CD14-positive monocyte (primary cell): ENCODE measurements around the gene KRTAP9-8. TPM values are rescaled to one million over a fixed set of nuclear protein-coding genes. Genes with fewer than 3 reads are reported as not detected.

Source experiments
- DNase-seq, 3 donors: peaks; one replicate each; pipeline ENCODE4 v3.0.0-alpha.2; 2011 to 2022
- H2AFZ ChIP-seq: 2 replicates; pipeline ENCODE4 v1.6.0; 2012; ENCODE audit warnings: mild to moderate bottlenecking, low read depth, low read length, inconsistent platforms; ENCODE audit not compliant: insufficient read depth, poor library complexity, severe bottlenecking
- H3K27ac ChIP-seq, 2 donors: 1 replicate in 1 of 2; 2 replicates in 1 of 2; pipeline ENCODE4 v1.5.1; 2012 to 2013; ENCODE audit warnings: low read length in 2 of 2, control low read depth in 1 of 2, inconsistent platforms in 1 of 2, low read depth in 1 of 2, mild to moderate bottlenecking in 1 of 2
- H3K27me3 ChIP-seq, 2 donors: one replicate each; pipeline versions ENCODE4 v1.6.0 to v1.6.1; 2011 to 2013; ENCODE audit warnings: low read length in 2 of 2; ENCODE audit not compliant: control insufficient read depth in 2 of 2, insufficient read depth in 2 of 2
- H3K36me3 ChIP-seq, 2 donors: replicated peaks in 1 of 2; 1 replicate in 1 of 2; 2 replicates in 1 of 2; pipeline versions ENCODE4 v1.5.1 to v1.6.1; 2012 to 2013; ENCODE audit warnings: low read length in 2 of 2, control low read depth in 1 of 2, inconsistent platforms in 1 of 2, mild to moderate bottlenecking in 1 of 2; ENCODE audit not compliant: insufficient read depth in 2 of 2, control insufficient read depth in 1 of 2
- H3K4me1 ChIP-seq, 2 donors: 1 replicate in 1 of 2; 2 replicates in 1 of 2; pipeline versions ENCODE4 v1.5.1 to v1.6.1; 2012 to 2013; ENCODE audit warnings: low read length in 2 of 2, control low read depth in 1 of 2, inconsistent platforms in 1 of 2, mild to moderate bottlenecking in 1 of 2, moderate library complexity in 1 of 2; ENCODE audit not compliant: insufficient read depth in 2 of 2, control insufficient read depth in 1 of 2
- H3K4me2 ChIP-seq: replicated peaks from 2 replicates; pipeline ENCODE3; 2012; ENCODE audit warnings: low read length, moderate library complexity, mild to moderate bottlenecking; ENCODE audit not compliant: poor library complexity, severe bottlenecking; ENCODE audit errors: extremely low read depth
- H3K4me3 ChIP-seq, 3 experiments: fragments of 200-600 bp in 1 of 3; sonication (generic) in 1 of 3; replicated peaks in 1 of 3; 1 replicate in 2 of 3; 2 replicates in 1 of 3; pipeline ENCODE4 v1.5.1; 2011 to 2013; ENCODE audit warnings: low read length in 3 of 3, mild to moderate bottlenecking in 3 of 3, control low read depth in 2 of 3, low read depth in 2 of 3, inconsistent platforms in 1 of 3, moderate library complexity in 1 of 3
- H3K79me2 ChIP-seq: 2 replicates; pipeline ENCODE4 v1.6.0; 2012; ENCODE audit warnings: mild to moderate bottlenecking, control low read depth, inconsistent platforms, low read length, moderate library complexity; ENCODE audit not compliant: insufficient read depth
- H3K9ac ChIP-seq: 2 replicates; pipeline ENCODE4 v1.6.0; 2017; ENCODE audit warnings: low read length, mild to moderate bottlenecking; ENCODE audit not compliant: insufficient read depth, poor library complexity, severe bottlenecking
- H3K9me3 ChIP-seq, 2 donors: replicated peaks in 1 of 2; 1 replicate in 1 of 2; 2 replicates in 1 of 2; pipeline versions ENCODE4 v1.5.1 to v1.6.1; 2012 to 2013; ENCODE audit warnings: low read length in 2 of 2, control low read depth in 1 of 2; ENCODE audit not compliant: control insufficient read depth in 1 of 2, insufficient read depth in 1 of 2
- H4K20me1 ChIP-seq: 2 replicates; pipeline ENCODE4 v1.6.0; 2012; ENCODE audit warnings: mild to moderate bottlenecking, low read length, control low read depth, moderate library complexity; ENCODE audit not compliant: insufficient read depth
- H3K27ac Mint-ChIP-seq, 7 donors: one replicate each; pipeline ENCODE4 v1.8.0; 2020; ENCODE audit warnings: mild to moderate bottlenecking in 7 of 7, mixed read lengths in 7 of 7, moderate library complexity in 6 of 7, inconsistent platforms in 2 of 7
- H3K27me3 Mint-ChIP-seq, 3 donors: one replicate each; pipeline ENCODE4 v1.8.0; 2021 to 2022; ENCODE audit warnings: low read depth in 3 of 3, mild to moderate bottlenecking in 3 of 3, mixed read lengths in 3 of 3, moderate library complexity in 3 of 3, inconsistent platforms in 1 of 3
- H3K36me3 Mint-ChIP-seq, 2 donors: one replicate each; pipeline ENCODE4 v1.8.0; 2020; ENCODE audit warnings: mixed read lengths in 2 of 2, inconsistent platforms in 1 of 2, mild to moderate bottlenecking in 1 of 2
- H3K4me1 Mint-ChIP-seq: one replicate; pipeline ENCODE4 v1.8.0; 2020; ENCODE audit warnings: mild to moderate bottlenecking, mixed read lengths
- H3K4me3 Mint-ChIP-seq, 2 donors: one replicate each; pipeline ENCODE4 v1.8.0; 2020; ENCODE audit warnings: mild to moderate bottlenecking in 2 of 2, mixed read lengths in 2 of 2, moderate library complexity in 1 of 2
- H3K9me3 Mint-ChIP-seq, 7 donors: one replicate each; pipeline ENCODE4 v1.8.0; 2020 to 2022; ENCODE audit warnings: mixed read lengths in 7 of 7, mild to moderate bottlenecking in 6 of 7, moderate library complexity in 6 of 7, inconsistent platforms in 2 of 7
- WGBS: methylation state at CpG from one replicate; pipeline ENCODE4 v1.1.5; 2013; ENCODE audit warnings: missing lambda C conversion rate; ENCODE audit not compliant: insufficient coverage; 5-methylcytosine and 5-hydroxymethylcytosine counted together
- intact Hi-C, 2 donors: fragments of 100-400 bp; cut with micrococcal nuclease; formaldehyde crosslinking; loops; one replicate each; pipeline versions ENCODE4 v1.15.0 to v1.15.1; 2023
- polyA plus RNA-seq, 3 donors: library from polyadenylated mRNA; depleted of rRNA in 1 of 3; unstranded in 2 of 3; stranded (reverse) in 1 of 3; fragments of 300-500 nt in 2 of 3; fragments of >200 nt in 1 of 3; fragmentation: Illumina TruSeq in 2 of 3; gene quantifications; 1 replicate in 2 of 3; 2 replicates in 1 of 3; pipeline ENCODE4 v1.2.3, GENCODE V29; 2012 to 2021
- TF ChIP-seq, protein P1 (sequence below): fragments of 200-600 bp; IDR thresholded peaks from one replicate; pipeline ENCODE4 v1.8.0; 2022; ENCODE audit warnings: antibody characterized with exemption, mild to moderate bottlenecking

The KRTAP9-8 gene
- polyA plus RNA-seq, 3 donors, result not detected

DNA sequence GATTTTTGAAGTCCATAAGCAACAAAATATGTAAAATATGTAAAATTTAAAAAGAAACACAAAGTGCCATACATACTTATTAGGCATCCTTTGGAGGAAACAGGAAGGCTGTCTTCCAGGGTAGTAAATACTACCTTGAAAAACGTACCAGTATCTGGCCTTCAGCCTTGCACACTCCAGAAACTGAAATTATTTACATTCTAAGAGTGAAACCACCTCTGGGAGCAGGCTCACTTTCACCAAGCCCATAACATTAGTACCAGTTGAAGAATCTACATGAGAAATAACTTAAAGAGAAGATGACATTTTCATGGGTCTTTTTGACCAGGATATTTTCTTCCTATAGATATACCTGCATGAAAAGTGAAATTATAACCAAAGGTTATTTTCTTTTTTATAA lies 41.7 kb upstream of the KRTAP9-8 start:
- WGBS, result no CpG with 5 or more reads among the region's 1 CpG

DNA sequence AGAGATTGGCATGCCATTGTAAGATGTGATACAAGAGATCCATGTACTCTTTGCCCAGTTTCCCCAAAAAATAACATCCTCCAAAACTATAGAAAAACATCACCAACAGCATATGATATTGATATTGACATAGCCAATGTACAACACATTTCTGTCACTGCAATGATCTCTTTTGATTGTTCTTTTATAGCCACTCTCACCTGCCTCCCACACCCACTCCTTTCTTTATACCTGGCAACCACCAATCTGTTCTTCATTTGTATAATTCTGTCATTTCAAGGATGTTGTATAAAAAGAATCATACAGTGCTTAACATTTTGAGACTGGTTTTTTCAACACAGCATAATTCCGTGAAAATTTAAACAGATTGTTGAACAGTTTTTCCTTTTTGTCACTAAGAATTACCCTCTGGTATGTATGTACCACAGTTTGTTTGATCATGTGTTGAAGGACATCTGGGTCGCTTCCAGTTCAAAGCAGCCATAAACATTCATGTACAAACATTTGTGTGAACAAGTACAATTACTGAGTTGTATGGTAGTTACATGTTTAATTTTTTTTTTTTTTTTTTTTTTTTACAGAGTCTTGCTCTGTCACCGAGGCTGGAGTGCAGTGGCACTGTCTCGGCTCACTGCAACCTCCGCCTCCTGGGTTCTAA lies 38.2 kb upstream of the KRTAP9-8 start:
- Mint-ChIP-seq H3K4me3 (no peak overlapping the region), H3K27me3 (peaks cover 0 to 3% (median 2%) of the 10 kb centered on the region in 3 donors), H3K27ac (no peak overlapping the region), H3K9me3 (peaks cover 0 to 8% (median 0%) of the 10 kb centered on the region in 7 donors), H3K4me1 (no peaks in the 10 kb centered on the region), H3K36me3 (no peaks in the 10 kb centered on the region)
- no peaks in the 10 kb centered on the region for H3K36me3 ChIP-seq
- H3K27me3 ChIP-seq, result no peaks in the 10 kb centered on the region
- H4K20me1 ChIP-seq, result no peaks in the 10 kb centered on the region
- TF ChIP-seq, protein P1, sequence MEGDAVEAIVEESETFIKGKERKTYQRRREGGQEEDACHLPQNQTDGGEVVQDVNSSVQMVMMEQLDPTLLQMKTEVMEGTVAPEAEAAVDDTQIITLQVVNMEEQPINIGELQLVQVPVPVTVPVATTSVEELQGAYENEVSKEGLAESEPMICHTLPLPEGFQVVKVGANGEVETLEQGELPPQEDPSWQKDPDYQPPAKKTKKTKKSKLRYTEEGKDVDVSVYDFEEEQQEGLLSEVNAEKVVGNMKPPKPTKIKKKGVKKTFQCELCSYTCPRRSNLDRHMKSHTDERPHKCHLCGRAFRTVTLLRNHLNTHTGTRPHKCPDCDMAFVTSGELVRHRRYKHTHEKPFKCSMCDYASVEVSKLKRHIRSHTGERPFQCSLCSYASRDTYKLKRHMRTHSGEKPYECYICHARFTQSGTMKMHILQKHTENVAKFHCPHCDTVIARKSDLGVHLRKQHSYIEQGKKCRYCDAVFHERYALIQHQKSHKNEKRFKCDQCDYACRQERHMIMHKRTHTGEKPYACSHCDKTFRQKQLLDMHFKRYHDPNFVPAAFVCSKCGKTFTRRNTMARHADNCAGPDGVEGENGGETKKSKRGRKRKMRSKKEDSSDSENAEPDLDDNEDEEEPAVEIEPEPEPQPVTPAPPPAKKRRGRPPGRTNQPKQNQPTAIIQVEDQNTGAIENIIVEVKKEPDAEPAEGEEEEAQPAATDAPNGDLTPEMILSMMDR, result no peak
- H3K4me3 ChIP-seq, result no peak overlapping the region
- H3K9me3 ChIP-seq, result no peaks in the 10 kb centered on the region
- H3K79me2 ChIP-seq, result no peaks in the 10 kb centered on the region
- no peaks in the 10 kb centered on the region for H3K4me1 ChIP-seq
- H3K9ac ChIP-seq, result no peak overlapping the region
- DNase-seq, result no peak
- WGBS, result 95% methylated on average over 3 of the region's 5 CpGs
- no peak overlapping the region for H2AFZ ChIP-seq
- no peak overlapping the region for H3K4me2 ChIP-seq
- intact Hi-C loops, result no loop called here
- H3K27ac ChIP-seq, result no peak overlapping the region

More for the DNA sequence above, 41.7 kb upstream of the KRTAP9-8 start:
- TF ChIP-seq, protein P1, result no peak
- no peak overlapping the region for H3K4me3 ChIP-seq
- H3K4me1 ChIP-seq, result no peaks in the 10 kb centered on the region
- no peaks in the 10 kb centered on the region for H3K36me3 ChIP-seq
- H3K9me3 ChIP-seq, result no peaks in the 10 kb centered on the region
- H3K4me3 Mint-ChIP-seq, result no peak overlapping the region
- no peak overlapping the region for H3K27ac Mint-ChIP-seq
- intact Hi-C loops, result no loop called here
- no peak overlapping the region for H3K27ac ChIP-seq
- H3K4me2 ChIP-seq, result no peak overlapping the region
- H3K27me3 Mint-ChIP-seq, result peaks cover 2 to 3% (median 3%) of the 10 kb centered on the region in 3 donors
- H4K20me1 ChIP-seq, result no peaks in the 10 kb centered on the region
- no peaks in the 10 kb centered on the region for H3K27me3 ChIP-seq
- peaks cover 0 to 8% (median 2%) of the 10 kb centered on the region in 7 donors for H3K9me3 Mint-ChIP-seq
- no peaks in the 10 kb centered on the region for H3K36me3 Mint-ChIP-seq
- no peaks in the 10 kb centered on the region for H3K79me2 ChIP-seq
- H2AFZ ChIP-seq, result no peak overlapping the region
- no peaks in the 10 kb centered on the region for H3K4me1 Mint-ChIP-seq
- H3K9ac ChIP-seq, result no peak overlapping the region
- no peak for DNase-seq
